NCI-H1092 (cell line): ENCODE results near the gene CCNL2.

Experiments
- DNase-seq: peaks from one replicate; lab custom pipeline; 2025; lab: John Stamatoyannopoulos, UW

CCNL2 gene

DNA sequence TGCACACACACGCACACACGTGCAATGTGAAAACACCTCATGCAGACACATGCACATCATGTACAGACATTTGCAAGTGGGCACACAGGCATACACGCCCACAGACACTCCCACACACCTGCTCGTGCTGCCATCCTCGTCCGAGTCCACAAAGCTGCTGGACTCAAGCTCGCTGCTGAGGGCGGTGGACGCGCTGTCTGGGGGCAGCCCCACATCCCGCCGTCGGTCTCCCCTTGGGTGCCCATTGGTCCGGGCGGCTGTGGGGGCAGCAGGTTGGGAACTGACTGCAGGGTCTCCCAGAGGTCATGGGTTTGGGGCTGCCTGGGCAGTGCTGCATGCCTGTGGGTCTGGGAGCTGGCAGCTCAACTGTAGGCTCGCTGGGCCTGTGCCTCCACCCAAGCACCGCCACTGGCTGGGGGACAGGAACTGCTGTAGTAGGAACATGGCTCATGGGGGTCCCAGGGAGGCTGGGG is 57.5 kb downstream of the CCNL2 start:
- DNase-seq, result no peak

DNA sequence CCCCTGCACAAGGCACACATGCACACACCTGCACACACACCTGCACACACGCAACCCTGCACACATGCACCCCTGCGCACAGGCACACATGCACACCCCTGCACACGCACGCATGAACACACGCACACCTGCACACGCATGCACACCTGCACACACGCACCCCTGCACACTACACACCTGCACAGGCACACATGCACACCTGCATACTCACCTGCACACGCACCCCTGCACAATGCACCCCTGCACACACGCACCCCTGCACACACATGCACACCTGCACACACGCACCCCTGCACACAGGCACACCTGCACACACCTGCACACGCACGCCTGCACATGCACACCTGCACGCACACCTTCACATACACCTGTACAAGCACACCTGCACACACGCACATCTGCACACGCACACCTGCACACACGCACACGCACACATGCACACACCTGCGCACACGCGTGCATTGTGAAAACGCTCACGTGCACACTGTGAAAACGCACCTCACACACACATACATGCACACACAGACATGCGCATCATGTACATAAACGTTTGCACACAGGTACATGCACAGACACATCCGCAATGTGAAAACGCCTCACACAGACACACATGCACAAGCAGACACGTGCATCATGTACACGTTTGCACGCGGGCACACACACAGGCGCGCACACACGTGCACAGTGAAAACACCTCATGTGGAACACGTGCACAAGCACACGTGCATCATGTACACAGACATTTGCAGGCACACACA is 58.2 kb downstream of the CCNL2 start:
- DNase-seq, result no peak

DNA sequence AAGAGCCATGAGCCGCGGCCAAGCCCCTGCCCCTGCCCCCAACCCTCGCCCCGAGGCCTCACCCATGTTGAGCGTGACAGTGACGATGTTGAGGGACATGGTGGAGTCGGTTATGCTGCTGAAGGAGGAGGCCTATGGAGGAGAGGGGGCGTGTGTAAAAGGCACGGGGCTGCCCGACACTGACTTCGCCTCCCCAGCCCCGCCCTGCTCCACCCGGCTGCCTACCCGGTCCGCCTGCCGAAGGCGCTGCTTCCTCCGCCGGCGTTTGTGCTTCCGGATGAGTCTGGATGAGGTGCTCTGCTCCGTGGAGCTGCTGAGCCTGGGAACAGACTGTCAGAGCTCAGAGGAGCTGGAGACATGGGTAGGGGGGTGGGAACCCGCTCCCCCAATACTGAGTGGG is 59.0 kb downstream of the CCNL2 start:
- DNase-seq, result no peak

DNA sequence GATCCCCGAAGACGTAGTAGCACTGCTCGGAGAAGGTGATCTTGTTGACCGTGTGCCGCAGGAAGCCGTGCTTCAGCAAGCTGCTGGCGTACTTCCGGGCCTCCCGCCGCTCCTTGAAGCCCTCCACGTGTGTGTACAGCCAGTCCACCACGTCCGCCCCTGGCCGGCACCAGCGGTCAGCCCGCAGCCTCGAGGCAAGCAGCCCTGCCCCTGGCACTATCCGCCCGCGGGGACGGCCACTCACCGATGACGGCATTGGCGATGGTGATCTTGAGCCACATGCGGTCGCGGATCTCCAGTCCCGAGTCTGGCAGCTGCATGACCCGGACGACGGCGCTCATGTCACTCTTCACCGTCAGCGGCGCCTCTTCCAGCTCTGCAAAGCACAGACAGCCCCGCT is 60.9 kb downstream of the CCNL2 start:
- no peak for DNase-seq

DNA sequence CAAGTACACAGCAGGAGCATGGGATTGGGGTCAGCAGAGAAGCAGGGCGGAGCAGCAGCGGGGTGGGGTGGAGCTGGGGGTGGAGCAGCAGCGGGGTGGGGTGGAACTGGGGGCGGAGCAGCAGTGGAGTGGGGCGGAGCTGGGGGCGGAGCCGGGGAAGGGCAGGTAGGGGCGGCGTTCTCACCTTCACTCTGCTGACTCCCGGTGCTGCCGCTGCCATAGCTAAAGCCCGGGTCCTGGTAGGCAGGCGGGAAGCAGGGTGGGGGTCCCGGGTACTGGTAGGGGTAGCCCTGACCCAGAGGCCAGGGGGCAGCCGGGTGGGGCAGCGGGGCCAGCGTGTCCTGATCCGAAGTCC is 61.4 kb downstream of the CCNL2 start:
- DNase-seq, result no peak

DNA sequence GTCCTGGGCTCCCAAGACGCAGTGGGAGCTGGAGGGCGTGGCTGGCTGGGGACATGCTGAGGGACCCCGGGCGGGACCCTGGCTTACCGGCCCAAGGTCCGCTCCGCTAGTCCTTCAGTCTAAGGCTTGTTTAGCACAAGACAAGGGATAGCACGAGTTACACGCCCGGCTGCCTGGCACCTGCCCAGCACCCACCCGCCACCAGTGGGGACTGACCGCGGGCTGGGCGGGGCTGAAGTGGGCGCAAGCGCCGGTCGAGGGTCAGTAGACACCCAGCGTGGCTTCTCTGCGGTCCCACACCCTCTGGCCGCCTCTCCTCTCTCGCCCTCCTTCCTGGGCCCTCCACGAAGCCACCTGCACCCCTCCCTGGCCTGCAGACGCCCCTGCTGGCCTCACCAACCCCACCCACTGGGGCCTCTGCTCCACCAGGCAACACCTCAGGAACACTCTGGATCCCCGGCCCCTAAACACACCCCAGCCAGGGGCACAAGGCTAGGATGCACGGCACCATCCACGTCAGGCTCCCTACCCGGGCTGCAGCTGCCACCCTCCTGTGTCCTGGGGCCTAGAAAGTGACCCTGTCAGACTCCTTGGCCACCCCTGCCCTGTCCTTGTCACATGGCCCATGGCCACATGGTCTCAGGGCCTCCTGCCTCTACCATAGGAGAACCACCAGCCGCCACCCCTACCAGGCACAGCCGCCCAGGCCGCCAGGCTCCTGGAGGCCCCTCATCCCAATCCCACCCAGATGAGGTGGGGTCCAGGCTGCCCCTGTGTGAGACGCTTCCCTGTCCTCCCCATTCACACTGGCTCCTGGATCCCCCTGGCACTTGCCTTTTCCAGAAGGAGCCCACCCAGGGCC is 62.0 kb downstream of the CCNL2 start:
- no peak for DNase-seq

DNA sequence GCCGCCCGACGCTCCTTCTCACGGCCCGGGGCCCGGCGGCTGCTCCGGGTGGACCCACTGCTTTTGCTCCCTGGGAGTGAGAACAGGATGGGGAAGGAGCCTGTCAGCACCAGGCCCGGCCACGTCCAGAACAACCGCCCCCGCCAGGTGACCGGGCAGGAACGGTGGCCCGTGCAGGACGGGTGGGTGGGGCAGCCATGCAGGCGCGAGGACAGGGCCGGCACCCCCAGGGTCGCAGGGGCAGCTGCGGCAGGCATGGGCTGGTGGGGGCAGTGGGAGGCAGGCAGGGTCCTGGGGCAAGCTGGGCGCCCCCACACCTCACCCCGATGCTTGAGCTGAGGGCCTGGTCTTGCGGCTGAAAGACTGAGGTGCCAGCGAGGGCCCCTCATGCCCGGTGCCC is 62.7 kb downstream of the CCNL2 start:
- DNase-seq, result no peak

DNA sequence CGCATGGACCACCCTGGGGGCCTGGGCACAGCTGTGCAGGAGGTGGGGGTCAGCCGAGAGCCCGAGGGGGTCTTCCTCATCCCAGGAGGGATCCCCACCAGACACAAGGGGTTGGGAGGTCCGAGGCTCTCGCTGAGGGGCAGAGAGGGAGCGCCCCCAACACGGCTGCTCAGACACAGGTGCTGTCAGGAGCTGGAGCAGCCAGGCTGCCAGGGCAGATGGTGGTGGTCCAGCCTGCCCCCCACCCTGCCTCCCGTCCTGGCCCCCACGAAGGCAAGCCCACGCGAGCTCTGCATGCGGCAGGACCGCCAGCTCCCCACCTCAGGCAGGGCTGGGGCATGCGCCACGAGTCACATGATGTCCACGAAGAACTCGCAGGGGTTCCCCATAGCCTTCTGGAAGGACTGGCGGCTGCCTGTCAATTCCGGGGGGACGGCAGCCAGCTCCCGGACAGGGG is 63.3 kb downstream of the CCNL2 start:
- DNase-seq, result no peak
